ENCODE data around the gene PVALEF. TPM values are rescaled to one million over a fixed set of nuclear protein-coding genes. Genes with fewer than 3 reads are reported as not detected.

PVALEF gene
- total RNA-seq, 1 donor from 2014 or later = not detected

- H3K4me1 ChIP-seq = no peaks in the 10 kb centered on the region
- intact Hi-C loops (cut with DNase I) = no loop called here
- H3K27me3 ChIP-seq = no peaks in the 10 kb centered on the region
- no peak for TF ChIP-seq POLR2A (IDR thresholded peaks at IDR 0.05)
- no peak for TF ChIP-seq CTCF (IDR thresholded peaks at IDR 0.05)
- no peak for TF ChIP-seq POLR2AphosphoS5 (IDR thresholded peaks at IDR 0.05; ENCODE audit: insufficient read depth in 1 of 2, low read depth in 1 of 2)
- no peaks in the 10 kb centered on the region for H3K36me3 ChIP-seq
- no peak for DNase-seq (ENCODE audit: extremely low spot score in 2 of 2)
- H3K4me3 ChIP-seq = no peak overlapping the region
- no peak overlapping the region for H3K27ac ChIP-seq
- H3K9me3 ChIP-seq = no peaks in the 10 kb centered on the region
Measured at GRCh38 chr17:81186203-81186602, 20.9 kb downstream of the PVALEF start.

- Histone ChIP-seq H3K9me3 (no peaks in the 10 kb centered on the region), H3K4me1 (no peaks in the 10 kb centered on the region), H3K27me3 (no peaks in the 10 kb centered on the region), H3K36me3 (no peaks in the 10 kb centered on the region), H3K4me3 (no peak overlapping the region), H3K27ac (no peak overlapping the region)
- TF ChIP-seq POLR2A (IDR thresholded peaks at IDR 0.05) (no peak), POLR2AphosphoS5 (IDR thresholded peaks at IDR 0.05; ENCODE audit: insufficient read depth in 1 of 2, low read depth in 1 of 2) (no peak), CTCF (IDR thresholded peaks at IDR 0.05) (no peak)
- DNase-seq (ENCODE audit: extremely low spot score in 2 of 2) = no peak
- intact Hi-C loops (cut with DNase I) = no loop called here
Measured at GRCh38 chr17:81187120-81187519, 21.8 kb downstream of the PVALEF start.

GRCh38 chr17:81187586-81188490 lies 22.5 kb downstream of the PVALEF start:
- no peak for TF ChIP-seq CTCF (IDR thresholded peaks at IDR 0.05)
- no peak for TF ChIP-seq POLR2AphosphoS5 (IDR thresholded peaks at IDR 0.05; ENCODE audit: insufficient read depth in 1 of 2, low read depth in 1 of 2)
- TF ChIP-seq POLR2A (IDR thresholded peaks at IDR 0.05) = no peak
- Histone ChIP-seq H3K27me3 (no peaks in the 10 kb centered on the region), H3K27ac (no peak overlapping the region), H3K9me3 (no peaks in the 10 kb centered on the region), H3K4me3 (no peak overlapping the region), H3K36me3 (no peaks in the 10 kb centered on the region), H3K4me1 (no peaks in the 10 kb centered on the region)
- no peak for DNase-seq (ENCODE audit: extremely low spot score in 2 of 2)
- intact Hi-C loops (cut with DNase I) = no loop called here

- Histone ChIP-seq H3K27me3 (no peaks in the 10 kb centered on the region), H3K36me3 (no peaks in the 10 kb centered on the region), H3K4me1 (no peaks in the 10 kb centered on the region), H3K27ac (no peak overlapping the region), H3K9me3 (no peaks in the 10 kb centered on the region), H3K4me3 (no peak overlapping the region)
- no peak for DNase-seq (ENCODE audit: extremely low spot score in 2 of 2)
- TF ChIP-seq POLR2A (IDR thresholded peaks at IDR 0.05) (no peak), CTCF (IDR thresholded peaks at IDR 0.05) (no peak), POLR2AphosphoS5 (IDR thresholded peaks at IDR 0.05; ENCODE audit: insufficient read depth in 1 of 2, low read depth in 1 of 2) (no peak)
- intact Hi-C loops (cut with DNase I) = no loop called here
Measured at GRCh38 chr17:81188491-81188840, 23.2 kb downstream of the PVALEF start.

GRCh38 chr17:81189016-81189415 lies 23.7 kb downstream of the PVALEF start:
- H3K27ac ChIP-seq = no peak overlapping the region
- intact Hi-C loops (cut with DNase I) = no loop called here
- TF ChIP-seq CTCF (IDR thresholded peaks at IDR 0.05) (no peak), POLR2A (IDR thresholded peaks at IDR 0.05) (no peak), POLR2AphosphoS5 (IDR thresholded peaks at IDR 0.05; ENCODE audit: insufficient read depth in 1 of 2, low read depth in 1 of 2) (no peak)
- no peaks in the 10 kb centered on the region for H3K27me3 ChIP-seq
- H3K4me1 ChIP-seq = no peaks in the 10 kb centered on the region
- DNase-seq (ENCODE audit: extremely low spot score in 2 of 2) = no peak
- H3K4me3 ChIP-seq = no peak overlapping the region
- H3K36me3 ChIP-seq = no peaks in the 10 kb centered on the region
- H3K9me3 ChIP-seq = no peaks in the 10 kb centered on the region
